HEK293T (cell line): Measurements from ENCODE around the gene ATG14.

Source experiments
- CTCF ChIA-PET: fragments of 350-600 bp; formaldehyde crosslinking; extraction: SDS; loops from one replicate; lab custom pipeline; 2021; ENCODE audit warnings: antibody characterized with exemption, inconsistent platforms; lab: Yijun Ruan, JAX
- POLR2A ChIA-PET: fragments of 350-600 bp; formaldehyde crosslinking; extraction: SDS; loops from one replicate; lab custom pipeline; 2020; ENCODE audit warnings: antibody characterized with exemption, inconsistent platforms; lab: Yijun Ruan, JAX
- DNase-seq: peaks from one replicate; pipeline ENCODE4 v3.0.0; 2012; ENCODE audit warnings: mixed read lengths; ENCODE audit errors: extremely low spot score
- ARNT ChIP-seq: fragments of 450-650 bp; IDR thresholded peaks from 2 replicates; pipeline ENCODE4 v1.6.1; 2017; ENCODE audit warnings: mild to moderate bottlenecking
- BHLHE40 ChIP-seq: fragments of 450-650 bp; IDR thresholded peaks from 2 replicates; pipeline ENCODE4 v1.6.1; 2016; ENCODE audit warnings: mild to moderate bottlenecking, moderate library complexity, borderline replicate concordance
- CTBP1 ChIP-seq: fragments of 450-650 bp; IDR thresholded peaks from 2 replicates; pipeline ENCODE4 v1.6.1; 2016; ENCODE audit warnings: borderline replicate concordance
- ELF4 ChIP-seq: fragments of 450-650 bp; IDR thresholded peaks from 2 replicates; pipeline ENCODE4 v1.6.1; 2017; ENCODE audit warnings: antibody characterized with exemption
- FOXA1 ChIP-seq: fragments of 450-650 bp; IDR thresholded peaks from 2 replicates; pipeline ENCODE4 v1.6.1; 2016; ENCODE audit warnings: mild to moderate bottlenecking
- FOXK2 ChIP-seq: fragments of 450-650 bp; IDR thresholded peaks from 2 replicates; pipeline ENCODE4 v1.6.1; 2016; ENCODE audit warnings: mild to moderate bottlenecking
- FOXM1 ChIP-seq: fragments of 450-650 bp; IDR thresholded peaks from 2 replicates; pipeline ENCODE4 v1.6.1; 2017; ENCODE audit warnings: mild to moderate bottlenecking, borderline replicate concordance
- HDGF ChIP-seq: fragments of 450-650 bp; IDR thresholded peaks from 2 replicates; pipeline ENCODE4 v1.6.1; 2017; ENCODE audit warnings: antibody characterized with exemption, borderline replicate concordance
- L3MBTL2 ChIP-seq: fragments of 450-650 bp; conservative IDR thresholded peaks from 2 replicates; pipeline ENCODE4 v1.6.1; 2016; ENCODE audit warnings: mild to moderate bottlenecking
- LEF1 ChIP-seq: fragments of 450-650 bp; IDR thresholded peaks from 2 replicates; pipeline ENCODE4 v1.6.1; 2017; ENCODE audit warnings: mild to moderate bottlenecking, borderline replicate concordance
- NFRKB ChIP-seq: fragments of 450-650 bp; IDR thresholded peaks from 2 replicates; pipeline ENCODE4 v1.6.1; 2016; ENCODE audit warnings: mild to moderate bottlenecking, moderate library complexity
- SP1 ChIP-seq: fragments of 450-650 bp; IDR thresholded peaks from 2 replicates; pipeline ENCODE4 v1.6.1; 2017
- SUZ12 ChIP-seq: fragments of 450-650 bp; IDR thresholded peaks from 2 replicates; pipeline ENCODE4 v1.6.1; 2016; ENCODE audit warnings: mild to moderate bottlenecking
- TARDBP ChIP-seq: fragments of 450-650 bp; IDR thresholded peaks from 2 replicates; pipeline ENCODE4 v1.6.1; 2016
- ZNF384 ChIP-seq: fragments of 450-650 bp; IDR thresholded peaks from 2 replicates; pipeline ENCODE4 v1.6.1; 2016
- TF ChIP-seq, protein P1 (sequence below): fragments of 450-650 bp; IDR thresholded peaks from 2 replicates; pipeline ENCODE4 v1.6.1; 2016

Gene ATG14

DNA sequence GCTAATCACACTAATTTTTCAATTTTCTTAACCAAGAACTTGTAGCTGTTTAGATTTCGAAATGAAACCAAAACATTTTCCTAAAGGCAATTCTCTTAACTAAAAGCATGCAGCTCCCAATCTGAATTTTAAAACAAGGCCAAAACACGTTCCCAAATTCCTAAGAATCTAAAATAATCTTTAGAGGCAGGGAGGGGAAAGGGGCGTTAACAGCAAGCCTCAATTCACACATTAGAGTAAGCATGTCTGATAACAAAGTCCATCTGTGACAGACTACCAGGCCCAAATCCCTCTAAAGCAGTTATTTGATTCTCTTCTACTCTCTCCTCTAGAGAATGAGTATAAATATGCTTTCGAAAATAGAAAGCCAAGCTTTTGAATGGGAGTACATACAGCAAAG is 754 bp downstream of the ATG14 start:
- CTCF ChIA-PET: no interaction called here
- no peak for DNase-seq
- POLR2A ChIA-PET: interaction anchor here (2.7 kb wide), 1 partner anchor 16 kb away, joined by 11 read pairs; no protein-coding TSS in a partner anchor
- TF ChIP-seq SP1 (no peak), TARDBP (no peak), ZNF384 (no peak), LEF1 (no peak), ARNT (no peak), CTBP1 (no peak), ELF4 (no peak), FOXK2 (no peak), L3MBTL2 (no peak), FOXM1 (no peak), FOXA1 (no peak), BHLHE40 (no peak), HDGF (no peak), SUZ12 (no peak), NFRKB (no peak)
- TF ChIP-seq, protein P1, sequence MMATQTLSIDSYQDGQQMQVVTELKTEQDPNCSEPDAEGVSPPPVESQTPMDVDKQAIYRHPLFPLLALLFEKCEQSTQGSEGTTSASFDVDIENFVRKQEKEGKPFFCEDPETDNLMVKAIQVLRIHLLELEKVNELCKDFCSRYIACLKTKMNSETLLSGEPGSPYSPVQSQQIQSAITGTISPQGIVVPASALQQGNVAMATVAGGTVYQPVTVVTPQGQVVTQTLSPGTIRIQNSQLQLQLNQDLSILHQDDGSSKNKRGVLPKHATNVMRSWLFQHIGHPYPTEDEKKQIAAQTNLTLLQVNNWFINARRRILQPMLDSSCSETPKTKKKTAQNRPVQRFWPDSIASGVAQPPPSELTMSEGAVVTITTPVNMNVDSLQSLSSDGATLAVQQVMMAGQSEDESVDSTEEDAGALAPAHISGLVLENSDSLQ: no peak

DNA sequence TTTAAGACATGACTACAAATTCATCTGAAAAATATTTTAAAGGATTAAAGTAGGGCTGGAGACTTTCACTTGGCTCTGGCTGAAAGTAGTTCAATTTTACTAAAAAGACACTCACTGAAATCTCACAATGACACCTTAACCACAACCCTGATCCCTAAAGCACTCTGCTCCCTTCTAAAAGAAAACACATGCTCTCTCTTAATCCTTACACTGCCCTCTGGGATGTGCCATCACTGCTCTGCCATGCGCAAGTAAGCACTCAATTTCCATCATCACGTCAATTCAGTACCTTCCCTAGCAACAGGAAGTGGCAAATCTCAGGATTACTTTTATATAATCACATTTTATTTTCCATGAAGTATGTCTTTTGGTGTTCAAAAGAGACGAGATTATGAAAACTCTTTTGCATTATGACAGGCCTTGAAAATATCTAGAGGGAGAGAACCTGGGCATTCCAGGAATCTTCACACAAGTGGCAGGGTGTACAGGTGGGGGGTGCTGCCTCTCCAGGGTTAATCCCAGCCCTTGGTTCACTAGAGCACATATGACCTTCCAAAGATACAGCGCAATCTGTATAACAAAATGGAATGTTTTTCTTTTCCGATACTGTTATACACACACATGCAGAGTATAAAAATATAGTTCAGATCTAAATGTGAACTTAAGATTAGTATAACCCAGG is 7.3 kb downstream of the ATG14 start:
- no peak for TF ChIP-seq SP1
- no peak for TF ChIP-seq FOXA1
- TF ChIP-seq ELF4: no peak
- no peak for TF ChIP-seq HDGF
- no peak for TF ChIP-seq ZNF384
- TF ChIP-seq TARDBP: no peak
- TF ChIP-seq SUZ12: no peak
- no peak for TF ChIP-seq ARNT
- TF ChIP-seq LEF1: no peak
- TF ChIP-seq NFRKB: no peak
- ChIA-PET CTCF (no interaction called here), POLR2A (no interaction called here)
- no peak for DNase-seq

GRCh38 chr14:55401751-55402150 is 9.9 kb downstream of the ATG14 start:
- TF ChIP-seq FOXM1 (no peak), NFRKB (no peak), ARNT (no peak), LEF1 (no peak), CTBP1 (no peak), ELF4 (no peak)
- CTCF ChIA-PET: no interaction called here
- POLR2A ChIA-PET: no interaction called here
- no peak for DNase-seq

DNA sequence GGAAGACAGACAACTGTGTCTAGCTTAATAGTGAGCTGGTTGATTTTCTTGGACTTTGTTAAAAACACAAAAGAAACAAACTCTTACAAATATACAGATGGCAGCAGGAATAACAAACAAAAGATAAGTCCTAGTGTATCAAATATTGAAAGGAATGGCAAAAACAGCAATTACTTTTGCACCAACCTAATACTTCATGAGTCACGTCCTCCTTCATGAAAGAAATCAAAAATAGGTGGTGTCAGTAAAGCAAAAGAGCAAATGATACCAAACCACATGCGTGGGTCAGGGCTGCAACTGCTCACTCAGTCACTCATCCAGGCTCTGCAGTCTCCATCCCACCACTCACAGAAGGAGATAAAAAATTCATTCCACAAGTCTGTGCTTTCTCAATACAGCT is 11.8 kb downstream of the ATG14 start:
- ChIA-PET POLR2A (no interaction called here), CTCF (no interaction called here)
- no peak for TF ChIP-seq ZNF384
- TF ChIP-seq CTBP1: no peak
- TF ChIP-seq TARDBP: no peak
- no peak for TF ChIP-seq ARNT
- no peak for TF ChIP-seq LEF1
- TF ChIP-seq FOXK2: no peak
- TF ChIP-seq L3MBTL2: no peak
- TF ChIP-seq ELF4: no peak; the same call in 1 of the 2 replicates
- no peak for TF ChIP-seq HDGF
- no peak for DNase-seq

GRCh38 chr14:55399183-55399582 is 12.4 kb downstream of the ATG14 start:
- CTCF ChIA-PET: interaction anchor here (1.0 kb wide), 1 partner anchor 45 kb away, joined by 4 read pairs; no protein-coding TSS in a partner anchor
- TF ChIP-seq, protein P1: no peak
- TF ChIP-seq LEF1 (no peak), NFRKB (no peak), HDGF (no peak), SP1 (no peak)

DNA sequence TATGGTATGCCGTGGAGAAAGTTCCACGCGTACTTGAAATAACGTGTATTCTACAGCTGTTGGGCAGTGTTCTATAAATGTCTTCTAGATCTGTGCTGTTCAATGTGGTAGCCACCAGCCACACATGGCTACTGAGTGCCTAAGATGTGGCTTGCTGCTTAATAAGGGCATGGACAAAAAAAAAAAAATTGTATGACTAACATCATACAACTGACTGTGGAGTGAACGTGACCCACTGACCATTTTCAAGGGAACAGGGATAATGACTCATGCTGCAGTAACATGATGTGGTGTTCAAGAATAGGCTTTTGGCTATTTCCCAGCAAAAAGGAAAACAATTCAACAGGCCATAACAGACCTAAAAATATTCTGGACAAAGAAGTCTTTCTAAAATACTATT is 13.0 kb downstream of the ATG14 start:
- TF ChIP-seq FOXM1 (no peak), LEF1 (no peak), SP1 (no peak), ZNF384 (no peak), ARNT (no peak), ELF4 (no peak), NFRKB (no peak), BHLHE40 (no peak), FOXA1 (no peak), SUZ12 (no peak), L3MBTL2 (no peak), CTBP1 (no peak), HDGF (no peak), FOXK2 (no peak), TARDBP (no peak)
- TF ChIP-seq, protein P1: no peak

More at GRCh38 chr14:55399183-55399582, 12.4 kb downstream of the ATG14 start:
- DNase-seq: no peak
- POLR2A ChIA-PET: no interaction called here

DNA sequence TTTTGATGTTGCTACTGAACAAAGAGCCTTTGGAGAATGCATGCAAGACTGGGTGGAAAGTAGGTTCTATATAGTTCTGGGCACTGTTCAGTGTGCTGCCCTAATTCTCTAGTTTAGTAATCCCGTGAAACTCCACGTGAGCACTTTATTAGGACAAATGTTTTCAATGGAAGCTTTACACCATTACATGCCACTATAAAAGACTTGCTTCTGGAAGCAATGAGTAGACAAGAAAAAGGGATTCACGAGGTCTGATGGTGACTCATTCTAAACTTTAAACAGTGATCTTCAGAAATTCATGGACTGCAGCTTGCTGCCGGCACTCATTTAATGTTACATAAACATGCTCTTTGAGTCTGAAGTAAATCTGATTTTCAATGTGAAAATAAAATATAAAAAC is 22.3 kb downstream of the ATG14 start:
- no peak for TF ChIP-seq BHLHE40
- no peak for TF ChIP-seq SP1
- TF ChIP-seq, protein P1: no peak
- no peak for DNase-seq
- POLR2A ChIA-PET: no interaction called here
- CTCF ChIA-PET: interaction anchor here (0.7 kb wide), 1 partner anchor 1101 kb away, joined by 3 read pairs; no protein-coding TSS in a partner anchor

More for the DNA sequence above, 13.0 kb downstream of the ATG14 start:
- ChIA-PET POLR2A (no interaction called here), CTCF (interaction anchor here (0.8 to 1.0 kb wide), 2 partner anchors 18 to 44 kb away, joined by 3 to 4 read pairs; no protein-coding TSS in a partner anchor)
- no peak for DNase-seq
